Measurements from ENCODE around the gene MYL2. TPM values are rescaled to one million over a fixed set of nuclear protein-coding genes. Genes with fewer than 3 reads are reported as not detected.

Gene MYL2
- polyA plus RNA-seq, 1 donor: not detected

GRCh38 chr12:110893956-110894355 lies 26.4 kb downstream of the MYL2 start:
- no peak for DNase-seq

GRCh38 chr12:110889361-110889760 lies 31.0 kb downstream of the MYL2 start:
- no peak for DNase-seq

- no peak for DNase-seq
These were observed 32.0 kb downstream of the MYL2 start for GRCh38 chr12:110888256-110888991.

DNA sequence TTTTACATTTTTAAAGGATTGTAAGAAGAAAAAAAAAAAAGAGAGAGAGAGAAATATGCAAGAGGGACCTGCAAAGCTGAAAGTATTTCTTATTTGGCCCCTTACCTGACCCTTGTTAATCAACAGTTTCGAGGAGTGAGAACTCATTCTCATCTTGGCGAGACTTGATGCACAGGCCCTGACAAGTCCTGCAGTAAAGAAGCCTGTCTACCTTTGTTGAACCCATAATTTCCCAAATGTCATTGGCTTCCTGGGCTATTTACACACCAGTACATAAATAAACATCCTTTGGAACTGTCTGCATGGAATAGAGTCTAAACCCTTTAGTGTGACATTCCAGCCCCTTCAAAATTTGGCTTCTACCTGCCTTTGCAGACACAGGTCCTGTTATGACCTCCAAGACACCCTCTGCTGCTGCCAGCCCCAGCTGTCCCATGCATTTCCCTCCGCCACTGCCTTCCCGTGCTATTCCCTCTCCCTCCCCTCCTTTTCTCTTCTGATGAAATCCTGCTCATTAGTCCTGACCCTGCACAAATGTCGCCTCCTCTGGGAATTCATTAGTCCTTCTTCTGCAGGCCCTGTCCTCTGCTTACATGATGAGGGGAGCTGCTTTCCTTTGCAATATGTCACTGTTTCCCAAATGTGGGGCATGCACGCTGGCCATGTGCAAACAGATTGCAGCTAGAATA lies 35.1 kb downstream of the MYL2 start:
- DNase-seq: no peak

DNA sequence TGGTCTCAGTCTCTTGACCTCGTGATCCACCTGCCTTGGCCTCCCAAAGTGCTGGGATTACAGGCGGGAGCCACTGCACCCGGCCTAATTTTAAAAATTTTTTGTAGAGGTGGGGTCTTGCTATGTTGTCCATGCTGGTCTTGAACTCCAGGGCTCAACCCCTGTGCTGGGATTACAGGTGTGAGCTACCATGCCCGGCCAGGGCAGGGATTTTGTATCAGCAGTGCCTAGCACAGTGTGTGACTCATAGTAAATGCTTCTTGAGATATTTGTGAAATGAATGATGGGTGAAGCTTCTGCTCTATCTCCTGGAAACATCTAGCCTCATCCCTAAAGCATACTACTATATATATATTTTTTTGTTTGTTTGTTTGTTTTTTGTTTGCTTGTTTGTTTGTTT lies 37.1 kb downstream of the MYL2 start:
- DNase-seq: no peak

DNA sequence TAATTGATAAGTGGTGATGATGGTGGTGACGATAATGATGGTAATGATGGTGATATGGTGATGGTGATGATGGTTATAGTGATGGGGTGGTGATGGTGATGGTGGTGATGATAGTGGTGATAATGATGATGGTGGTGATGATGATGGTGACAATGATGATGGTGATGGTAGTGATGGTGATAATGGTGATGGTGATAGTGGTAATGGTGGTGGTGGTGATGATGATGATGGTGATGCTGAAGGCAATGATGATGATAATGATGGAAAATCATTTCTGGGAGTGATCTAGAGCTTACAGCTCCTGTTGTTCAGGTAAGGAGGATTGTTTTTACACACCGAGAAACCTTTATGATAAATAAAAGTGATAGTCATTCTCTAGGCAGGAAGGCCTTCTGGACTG lies 39.7 kb downstream of the MYL2 start:
- DNase-seq: no peak

DNA sequence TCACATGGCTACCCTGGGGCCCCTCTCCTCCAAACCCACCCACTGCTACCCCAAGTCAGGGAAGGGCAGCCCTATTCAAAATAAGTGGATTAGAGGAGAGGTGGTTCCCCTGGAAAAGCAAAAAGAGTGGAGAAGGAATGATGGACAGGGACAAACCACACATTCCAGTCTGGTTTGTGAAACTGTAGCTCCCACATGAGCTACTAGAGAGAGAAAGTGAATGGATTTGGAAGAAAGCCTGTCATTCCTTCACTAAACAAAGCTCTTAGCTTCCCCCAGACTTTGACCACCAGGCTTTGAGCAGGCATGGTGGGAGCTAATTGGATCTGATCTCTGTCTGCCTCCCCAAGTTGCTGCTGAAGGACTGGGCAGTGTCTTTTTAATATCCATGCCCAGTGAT lies 45.6 kb downstream of the MYL2 start:
- no peak for DNase-seq

DNA sequence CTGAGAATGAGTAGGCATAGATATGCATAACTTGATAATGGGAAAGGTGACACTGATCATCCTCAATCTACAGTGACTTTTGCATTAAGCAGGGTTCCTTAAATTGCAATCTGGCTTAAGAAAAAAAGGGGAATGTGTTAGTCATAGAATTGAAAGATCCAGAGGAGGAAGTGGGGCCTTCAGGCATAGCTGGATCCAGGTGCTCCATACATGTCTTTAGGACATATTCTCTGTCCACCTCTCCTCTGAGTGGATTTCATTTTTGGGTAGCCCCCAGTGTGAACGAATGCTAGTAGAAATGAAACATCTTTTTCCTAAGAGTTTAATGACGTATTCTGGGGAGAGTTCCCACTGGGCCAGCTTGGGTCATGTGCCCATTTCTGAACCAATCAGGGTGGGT lies 46.0 kb downstream of the MYL2 start:
- DNase-seq: no peak

DNA sequence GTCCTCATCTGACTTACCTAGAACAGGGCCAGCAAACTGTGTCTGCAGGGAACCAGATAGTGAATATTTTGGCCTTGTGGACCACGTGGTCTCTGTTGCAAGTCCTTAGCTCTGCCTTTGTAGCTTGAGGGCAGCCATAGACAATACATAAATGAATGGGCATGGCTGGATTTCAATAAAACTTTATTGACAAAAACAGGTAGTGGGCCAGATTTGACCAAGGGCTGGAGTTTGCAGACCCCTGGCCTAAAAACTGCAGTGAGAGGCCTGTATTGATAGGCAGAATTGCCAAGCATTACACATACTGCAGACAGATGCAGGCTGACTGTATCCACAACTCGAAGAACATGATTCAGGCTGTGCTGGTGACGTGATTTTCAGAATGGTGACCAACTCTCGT lies 48.3 kb downstream of the MYL2 start:
- no peak for DNase-seq

GRCh38 chr12:110869803-110870202 lies 50.6 kb downstream of the MYL2 start:
- DNase-seq: no peak

DNA sequence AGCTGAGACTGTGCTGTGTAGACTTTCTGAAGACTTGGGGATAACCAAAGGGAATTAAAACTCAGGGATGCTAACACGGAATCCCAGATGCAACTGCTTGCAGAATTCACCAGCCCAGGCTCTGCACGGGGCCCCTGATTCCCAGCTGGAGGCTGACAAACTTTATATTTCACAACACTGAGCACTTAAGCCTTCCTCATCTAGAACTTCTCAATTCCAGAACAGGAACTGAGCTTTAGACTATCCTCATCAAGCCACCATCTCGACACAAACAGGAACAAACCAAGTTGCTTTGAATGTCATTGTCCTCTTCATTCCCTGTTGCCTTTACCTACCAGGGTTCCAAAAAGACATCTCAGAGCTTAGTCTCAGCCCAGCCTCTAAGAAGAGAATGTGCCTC lies 51.4 kb downstream of the MYL2 start:
- DNase-seq: no peak

DNA sequence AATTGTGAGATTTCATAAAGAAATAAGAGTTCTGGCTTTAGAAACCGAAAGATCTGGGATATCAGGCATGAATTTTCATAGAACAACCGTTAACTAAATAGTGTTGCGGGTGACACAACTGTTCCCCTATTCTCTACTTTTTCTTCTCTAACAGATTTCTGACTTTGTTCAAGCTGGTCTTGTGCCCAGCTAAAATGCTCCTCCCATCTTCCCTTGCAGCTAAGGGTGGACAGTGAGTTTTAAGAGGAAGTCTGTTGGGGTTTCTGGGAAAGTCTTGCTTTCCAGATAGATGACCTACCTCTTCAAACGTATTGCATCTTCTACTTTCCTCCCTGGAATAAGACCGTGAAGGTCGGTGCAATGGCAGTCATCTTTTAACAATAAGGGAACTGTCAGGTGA lies 54.9 kb downstream of the MYL2 start:
- DNase-seq: no peak

- DNase-seq: no peak
These were observed 57.2 kb downstream of the MYL2 start for GRCh38 chr12:110863161-110863560.

- DNase-seq: no peak
These were observed 58.0 kb downstream of the MYL2 start for GRCh38 chr12:110862329-110862728.

- no peak for DNase-seq
These were observed 58.6 kb downstream of the MYL2 start for GRCh38 chr12:110861729-110862128.

Other genes with a start within 250 kb of the MYL2 start
- gene HVCN1, start 231.5 kb downstream of the MYL2 start, polyA plus RNA-seq (ENCODE audit: insufficient read length): 10.7 TPM
- 211 TPM for gene PPP1CC, start 177.7 kb downstream of the MYL2 start, polyA plus RNA-seq (ENCODE audit: insufficient read length)
- gene CCDC63, start 73.6 kb downstream of the MYL2 start, polyA plus RNA-seq (ENCODE audit: insufficient read length): not detected
- gene CUX2, start 113.6 kb upstream of the MYL2 start, polyA plus RNA-seq (ENCODE audit: insufficient read length): 9.2 TPM